HG03025 (cell line): Measurements from ENCODE around the gene CDKN2AIPNL.
A peak's percentile ranks its signal among the peaks of the same experiment; 100 is the strongest.

Experiments
- ATAC-seq: cut with Tn5 transposase; IDR thresholded peaks from one replicate; pipeline ENCODE4 v1.9.1; 2021; ENCODE audit warnings: mild to moderate bottlenecking, moderate library complexity; ENCODE audit not compliant: unreplicated experiment, low FRiP score

Gene CDKN2AIPNL, protein sequence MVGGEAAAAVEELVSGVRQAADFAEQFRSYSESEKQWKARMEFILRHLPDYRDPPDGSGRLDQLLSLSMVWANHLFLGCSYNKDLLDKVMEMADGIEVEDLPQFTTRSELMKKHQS

DNA sequence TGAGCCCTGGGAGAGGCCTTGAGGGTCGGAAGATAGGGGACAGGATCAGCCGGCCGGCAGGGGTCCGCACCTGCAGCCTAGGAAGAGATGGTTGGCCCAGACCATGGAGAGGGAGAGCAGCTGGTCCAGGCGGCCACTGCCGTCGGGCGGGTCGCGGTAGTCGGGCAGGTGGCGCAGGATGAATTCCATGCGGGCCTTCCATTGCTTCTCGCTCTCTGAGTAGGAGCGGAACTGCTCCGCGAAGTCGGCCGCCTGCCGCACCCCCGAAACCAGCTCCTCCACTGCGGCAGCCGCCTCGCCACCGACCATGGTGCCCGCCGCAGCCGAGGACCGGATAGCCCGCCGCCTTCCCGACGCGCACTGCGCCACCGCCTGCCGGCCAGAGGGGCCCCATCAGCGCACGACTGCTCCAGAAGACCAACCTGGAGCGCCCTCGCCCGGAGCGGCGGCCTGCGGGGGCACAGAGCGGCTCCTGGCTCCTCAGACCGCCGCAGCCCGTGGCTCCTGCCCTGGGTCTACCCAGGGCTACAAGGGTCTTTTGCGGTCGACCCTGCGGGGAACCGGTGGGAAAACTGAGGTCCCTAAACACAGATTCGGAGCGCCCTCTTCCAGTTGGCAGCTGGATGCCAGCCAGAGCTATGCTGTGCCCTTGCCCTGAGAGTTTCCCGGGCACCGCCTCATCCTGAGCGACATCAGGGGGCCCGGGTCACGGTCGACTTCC, at the start of gene CDKN2AIPNL:
CDKN2AIPNL (minus strand) TSS at position 336 of the 721 bp plus-strand sequence; CDS start at position 309, 27 bp downstream.
- peak; percentile 92 for ATAC-seq

DNA sequence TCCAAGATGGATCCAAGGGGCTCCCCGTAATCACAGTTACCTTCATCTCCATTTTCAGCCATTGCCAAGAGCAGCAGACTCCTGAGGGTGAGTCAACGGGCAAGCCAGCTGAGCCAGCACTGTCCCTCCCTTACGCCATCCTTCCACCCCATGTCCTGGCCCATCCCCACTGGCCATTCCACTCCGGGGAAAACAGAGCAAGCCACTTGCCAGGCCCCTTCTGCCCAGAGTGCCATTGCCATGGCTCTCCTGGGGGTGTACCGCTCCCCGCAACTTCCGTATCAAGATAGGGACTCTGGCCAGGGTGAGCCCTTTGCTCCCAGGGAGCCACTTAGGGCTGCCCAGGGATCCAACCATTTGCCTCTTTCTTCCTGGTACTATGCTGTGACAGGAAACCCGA, 48.9 kb upstream of the CDKN2AIPNL start:
- no peak for ATAC-seq

DNA sequence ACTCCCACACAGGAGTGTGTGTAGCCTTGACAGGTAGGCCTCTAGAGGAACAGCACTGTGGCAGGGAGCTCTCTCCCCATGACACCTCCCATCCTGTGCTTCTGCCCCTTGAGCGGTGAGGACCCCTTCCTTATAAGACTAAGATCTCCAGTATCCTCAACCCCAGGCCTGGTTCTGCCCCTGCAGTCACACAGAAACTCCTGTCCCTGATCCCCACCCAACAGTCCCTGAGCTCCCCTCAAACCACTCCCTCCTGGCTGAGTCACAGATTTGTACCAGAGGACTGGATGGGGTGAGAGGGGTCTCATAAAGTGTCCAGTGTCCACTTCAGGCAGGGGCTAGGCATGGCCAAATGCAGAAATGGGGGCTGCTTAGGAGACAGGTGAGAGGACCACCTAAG, 47.8 kb upstream of the CDKN2AIPNL start:
- no peak for ATAC-seq

DNA sequence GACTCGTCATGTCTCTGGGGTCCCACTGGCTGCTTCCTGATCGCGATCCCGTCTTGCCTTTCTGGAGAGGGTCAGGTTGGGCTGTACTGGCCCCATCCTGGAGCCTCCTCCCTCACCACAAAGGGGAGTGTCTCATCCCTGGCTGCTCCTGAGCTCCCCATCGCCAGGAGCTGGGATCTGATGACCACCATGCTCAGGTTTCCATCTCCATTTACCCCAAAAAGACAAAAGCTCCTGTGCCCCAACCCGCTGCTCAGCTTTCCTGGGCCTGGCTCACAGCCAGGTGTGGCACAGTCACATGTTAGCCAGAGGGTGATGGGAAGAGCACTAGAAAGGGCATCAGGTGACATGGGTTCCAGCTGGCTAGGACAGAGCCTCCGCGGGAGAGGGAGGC, 47.3 kb upstream of the CDKN2AIPNL start:
- no peak for ATAC-seq

DNA sequence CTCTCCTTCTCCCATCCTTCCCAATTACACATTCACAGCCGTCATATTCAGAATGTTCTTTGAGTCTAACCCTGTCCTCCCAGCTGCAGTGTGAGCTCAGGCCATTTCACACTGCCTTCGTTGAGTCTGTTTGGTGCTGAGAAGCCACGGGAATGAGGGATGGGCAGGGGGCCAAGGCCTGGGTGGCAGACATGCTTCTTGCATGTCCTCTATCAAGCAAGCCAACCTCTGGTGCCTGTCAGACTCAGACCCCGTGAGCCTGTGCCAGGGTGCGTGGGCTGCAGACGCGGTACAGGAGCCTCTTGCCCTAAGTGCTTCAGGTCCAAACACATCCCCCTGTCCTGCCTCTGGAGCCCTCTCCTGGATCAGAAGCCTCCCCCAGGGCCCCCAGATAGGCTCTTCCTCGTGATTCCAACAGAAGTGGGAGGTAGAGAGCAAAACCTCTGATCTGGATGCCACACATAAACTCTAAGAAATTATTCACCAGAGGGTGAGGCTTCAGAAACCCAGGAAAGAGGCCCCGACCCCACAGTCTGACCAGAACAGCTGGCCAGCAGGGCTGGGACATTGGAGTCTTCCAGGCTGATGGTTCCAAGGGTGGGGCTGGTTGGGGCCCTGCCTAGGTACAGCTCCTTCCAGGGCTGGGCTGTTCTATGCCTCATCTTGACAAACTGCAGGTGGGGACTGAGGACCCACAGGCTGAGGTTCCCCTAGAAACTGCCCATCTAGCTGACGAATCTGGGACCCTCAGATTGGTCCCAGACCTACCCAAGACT, 46.7 kb upstream of the CDKN2AIPNL start:
- no peak for ATAC-seq

DNA sequence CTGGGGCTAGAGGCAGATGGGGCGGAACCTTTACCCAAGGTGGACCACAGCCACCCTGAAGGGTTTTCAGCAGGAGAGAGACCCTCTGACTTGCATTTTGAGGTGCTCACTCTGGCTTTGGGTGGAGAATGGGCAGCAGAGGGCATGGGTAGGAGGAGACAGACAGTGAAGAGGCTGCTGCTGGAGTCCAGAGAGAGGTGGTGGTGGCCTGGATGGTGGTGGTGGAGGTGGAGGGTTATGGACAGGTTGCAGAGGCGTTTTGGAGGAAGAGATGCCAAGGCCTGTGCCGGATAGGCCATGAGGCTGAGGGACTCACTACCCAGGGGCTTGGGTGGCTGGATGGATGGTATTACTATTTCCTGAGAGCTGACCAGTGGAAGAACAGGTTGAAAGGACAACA, 46.1 kb upstream of the CDKN2AIPNL start:
- no peak for ATAC-seq

DNA sequence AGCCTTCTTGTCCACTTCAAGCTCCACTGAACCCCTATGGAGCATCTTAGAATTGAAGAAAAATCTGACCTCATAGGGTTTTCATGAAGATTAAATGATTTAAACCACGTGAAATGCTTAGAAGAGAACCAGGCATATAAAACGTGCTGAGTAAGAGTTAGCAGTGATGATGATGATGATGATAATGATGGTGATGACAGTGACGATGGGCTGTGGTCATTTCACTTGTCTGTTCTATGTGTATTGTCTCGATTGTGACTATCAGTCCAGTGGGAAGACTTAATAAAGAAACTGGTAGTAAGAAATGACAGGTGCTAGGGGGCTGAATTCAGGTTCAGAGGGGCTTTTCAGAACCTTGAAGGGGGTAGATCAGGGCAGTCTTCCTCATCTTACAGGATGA, 45.1 kb upstream of the CDKN2AIPNL start:
- ATAC-seq, result no peak

DNA sequence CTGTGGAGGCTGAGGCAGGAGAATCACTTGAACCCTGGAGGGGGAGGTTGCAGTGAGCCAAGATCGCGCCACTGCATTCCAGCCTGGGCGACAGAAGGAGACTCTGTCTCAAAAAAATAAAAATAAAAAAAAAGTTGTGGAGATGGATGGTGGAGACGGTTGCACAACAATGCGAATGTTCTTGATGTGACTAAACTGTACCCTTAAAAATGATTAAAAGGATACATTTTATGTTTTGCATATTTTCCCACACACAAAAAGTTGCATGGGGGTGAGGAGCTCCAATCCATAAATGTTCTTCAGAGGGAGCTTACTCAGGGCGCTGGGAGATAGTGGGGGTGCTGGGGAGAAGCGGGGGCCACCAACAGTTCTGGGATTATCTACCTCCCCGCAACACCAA, 43.8 kb upstream of the CDKN2AIPNL start:
- ATAC-seq, result no peak

DNA sequence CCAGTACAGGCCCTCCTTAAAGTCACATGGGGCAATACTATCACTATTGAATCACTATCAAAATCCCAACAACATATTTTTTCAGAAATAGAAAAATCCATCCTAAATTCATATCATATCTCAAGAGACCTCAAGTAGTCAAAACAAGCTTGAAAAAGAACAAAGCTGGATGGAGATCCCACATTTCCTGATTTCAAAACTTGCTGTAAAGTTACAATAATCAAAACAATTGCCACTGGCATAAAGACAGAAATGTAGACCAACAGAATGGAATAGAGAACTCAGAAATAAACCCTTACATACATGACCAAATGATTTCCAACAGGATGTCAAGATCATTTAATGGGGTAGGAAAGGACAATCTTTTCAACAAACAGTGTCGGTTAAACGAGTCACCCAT, 41.3 kb upstream of the CDKN2AIPNL start:
- no peak for ATAC-seq

DNA sequence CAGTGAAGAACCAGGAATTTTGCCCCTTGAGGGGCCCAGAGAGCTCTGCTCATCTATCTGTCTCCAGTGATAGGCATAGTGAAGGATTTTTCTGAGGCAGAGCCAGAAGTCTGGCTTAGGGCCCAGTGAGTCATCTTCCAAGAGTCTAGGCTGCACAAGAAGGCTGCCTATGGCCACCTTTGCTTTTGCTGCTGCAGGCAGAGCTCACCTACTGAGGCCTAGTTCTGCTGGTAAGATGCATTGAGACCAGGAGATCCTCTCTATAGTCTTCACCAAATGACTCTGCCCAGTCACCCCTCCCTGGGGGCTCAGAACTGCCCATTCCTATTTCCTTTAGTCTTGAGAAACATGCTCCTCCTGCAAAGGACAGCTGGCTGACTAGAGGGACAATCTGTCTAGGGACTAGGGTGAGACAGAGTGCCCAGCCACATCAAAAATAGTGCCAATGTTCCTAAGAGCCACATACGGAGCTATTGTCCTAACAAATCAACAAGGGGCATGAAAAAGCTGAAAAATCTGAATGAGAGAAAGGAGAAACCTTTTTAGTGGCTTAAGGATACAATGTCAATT, 40.3 kb upstream of the CDKN2AIPNL start:
- ATAC-seq, result no peak

DNA sequence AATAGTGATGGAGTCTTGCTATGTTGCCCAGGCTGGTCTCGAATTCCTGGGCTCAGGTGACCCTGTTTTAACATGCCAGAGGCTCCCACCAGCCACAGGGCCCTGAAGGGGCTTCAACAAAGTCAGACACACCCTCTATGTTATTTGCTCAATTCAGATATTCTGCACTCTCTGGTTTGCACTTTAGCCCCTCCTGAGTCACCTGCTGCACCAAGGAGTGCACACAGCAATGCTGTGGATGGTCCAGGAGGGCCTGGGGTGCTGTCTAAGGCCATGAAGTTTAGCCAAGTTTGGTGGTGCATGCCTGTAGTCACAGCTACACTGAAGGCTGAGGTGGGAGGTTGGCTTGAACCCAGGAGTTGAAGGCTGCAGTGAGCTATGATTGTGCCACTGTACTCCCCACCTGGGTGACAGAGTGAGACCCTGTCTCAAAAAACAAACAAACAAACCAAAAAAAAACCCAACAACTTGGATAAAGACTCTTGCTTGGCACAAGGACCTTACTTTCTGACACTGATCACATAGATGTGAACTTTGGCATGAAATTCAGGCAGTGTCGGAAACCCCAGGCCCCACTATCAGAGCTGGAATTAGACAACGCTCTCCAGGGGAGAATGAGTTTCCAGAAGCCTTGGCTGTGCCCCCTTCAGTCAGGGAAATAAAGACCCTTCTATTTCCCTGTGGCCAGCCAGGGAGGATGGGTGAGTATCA, 39.7 kb upstream of the CDKN2AIPNL start:
- no peak for ATAC-seq

DNA sequence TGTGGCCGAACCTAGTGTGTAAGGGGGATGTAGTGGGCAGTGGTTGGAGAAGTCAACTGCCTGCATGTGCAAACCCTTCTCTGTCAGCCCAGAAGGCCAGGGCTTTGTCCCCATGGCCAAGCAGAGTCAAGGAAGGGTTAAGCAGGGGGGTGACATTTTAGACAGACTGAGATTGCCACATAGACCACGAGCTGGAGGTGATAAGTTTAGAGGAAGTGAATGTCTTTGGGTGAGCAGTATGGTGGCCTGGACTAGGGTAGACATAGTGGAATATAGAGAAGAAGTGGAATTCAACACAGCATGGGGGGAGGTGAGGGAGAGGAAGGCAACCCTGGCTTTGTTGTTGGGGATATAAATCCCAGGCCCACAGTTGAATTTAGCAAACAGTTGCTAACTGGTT, 38.7 kb upstream of the CDKN2AIPNL start:
- no peak for ATAC-seq

DNA sequence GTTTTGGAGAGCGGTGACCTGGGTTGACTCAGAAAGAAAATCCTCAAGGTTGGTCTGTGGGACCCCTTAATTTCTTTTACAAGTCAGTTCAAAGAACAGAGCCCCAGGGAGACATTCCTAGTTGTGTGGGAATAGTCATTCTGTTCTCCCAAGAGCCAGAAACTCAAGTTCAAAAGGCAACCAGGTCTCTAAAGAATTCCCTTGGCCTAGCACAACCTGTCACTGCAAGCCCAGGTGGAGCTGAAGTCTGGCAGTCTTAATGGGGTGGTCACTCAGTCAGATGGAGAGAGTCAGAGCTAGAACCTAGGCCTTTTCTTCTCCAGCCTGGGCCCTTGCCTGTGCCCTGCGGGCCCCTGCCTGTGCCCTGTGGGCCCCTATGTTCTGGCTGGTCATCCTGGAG, 37.5 kb upstream of the CDKN2AIPNL start:
- no peak for ATAC-seq

DNA sequence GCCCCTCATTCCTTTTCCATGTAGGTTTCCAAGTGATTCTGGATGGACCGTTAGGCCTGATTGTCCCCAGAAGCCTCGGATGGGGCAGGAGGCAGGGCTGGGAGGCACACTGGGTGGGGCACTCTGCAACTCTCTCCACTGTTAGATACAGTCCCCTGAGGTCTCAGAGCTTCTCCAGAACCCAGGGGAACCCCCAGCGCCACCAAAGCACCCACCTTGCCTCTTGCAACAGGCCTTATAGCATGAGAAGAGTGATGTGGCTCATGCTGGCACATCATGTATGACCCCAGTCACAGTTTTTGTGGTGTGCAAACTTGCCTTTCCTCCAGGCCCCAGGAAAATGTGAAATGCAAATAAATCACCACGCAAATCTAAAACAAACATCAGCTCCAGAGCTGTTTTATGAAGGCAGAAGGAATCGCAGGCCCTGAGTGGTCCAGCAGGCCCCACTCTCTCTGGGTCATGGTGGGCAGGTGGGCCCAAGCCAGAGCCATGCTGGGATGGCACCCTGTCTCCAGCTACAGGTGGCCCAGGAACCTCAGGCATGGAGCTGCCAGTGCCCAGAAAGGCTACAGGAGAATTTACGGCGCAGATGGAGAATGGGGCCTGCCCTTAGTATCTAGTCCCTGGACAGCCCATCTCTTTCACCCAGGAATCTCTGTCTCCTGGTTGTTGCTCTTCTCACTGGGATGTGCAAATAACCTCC, 36.3 kb upstream of the CDKN2AIPNL start:
- ATAC-seq, result no peak

DNA sequence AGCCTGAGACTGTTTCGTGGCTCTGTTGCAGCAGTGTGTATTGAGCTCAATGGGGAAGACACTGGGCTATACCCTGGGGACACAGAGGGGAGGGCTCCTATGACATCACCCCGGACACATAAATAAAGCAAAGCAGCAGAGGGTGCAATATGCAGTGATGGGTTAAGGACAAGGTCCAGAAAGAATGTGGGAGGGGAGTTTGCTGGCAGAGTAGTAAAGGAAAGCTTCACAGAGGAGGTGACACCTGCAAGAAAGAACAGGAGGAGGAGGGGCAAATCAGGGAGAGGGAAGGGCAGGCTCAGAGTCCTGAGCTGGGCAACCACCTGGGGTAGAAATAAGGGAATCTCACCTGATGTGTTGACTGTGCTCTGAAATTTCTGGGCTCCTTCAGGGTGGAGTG, 35.3 kb upstream of the CDKN2AIPNL start:
- ATAC-seq, result no peak

DNA sequence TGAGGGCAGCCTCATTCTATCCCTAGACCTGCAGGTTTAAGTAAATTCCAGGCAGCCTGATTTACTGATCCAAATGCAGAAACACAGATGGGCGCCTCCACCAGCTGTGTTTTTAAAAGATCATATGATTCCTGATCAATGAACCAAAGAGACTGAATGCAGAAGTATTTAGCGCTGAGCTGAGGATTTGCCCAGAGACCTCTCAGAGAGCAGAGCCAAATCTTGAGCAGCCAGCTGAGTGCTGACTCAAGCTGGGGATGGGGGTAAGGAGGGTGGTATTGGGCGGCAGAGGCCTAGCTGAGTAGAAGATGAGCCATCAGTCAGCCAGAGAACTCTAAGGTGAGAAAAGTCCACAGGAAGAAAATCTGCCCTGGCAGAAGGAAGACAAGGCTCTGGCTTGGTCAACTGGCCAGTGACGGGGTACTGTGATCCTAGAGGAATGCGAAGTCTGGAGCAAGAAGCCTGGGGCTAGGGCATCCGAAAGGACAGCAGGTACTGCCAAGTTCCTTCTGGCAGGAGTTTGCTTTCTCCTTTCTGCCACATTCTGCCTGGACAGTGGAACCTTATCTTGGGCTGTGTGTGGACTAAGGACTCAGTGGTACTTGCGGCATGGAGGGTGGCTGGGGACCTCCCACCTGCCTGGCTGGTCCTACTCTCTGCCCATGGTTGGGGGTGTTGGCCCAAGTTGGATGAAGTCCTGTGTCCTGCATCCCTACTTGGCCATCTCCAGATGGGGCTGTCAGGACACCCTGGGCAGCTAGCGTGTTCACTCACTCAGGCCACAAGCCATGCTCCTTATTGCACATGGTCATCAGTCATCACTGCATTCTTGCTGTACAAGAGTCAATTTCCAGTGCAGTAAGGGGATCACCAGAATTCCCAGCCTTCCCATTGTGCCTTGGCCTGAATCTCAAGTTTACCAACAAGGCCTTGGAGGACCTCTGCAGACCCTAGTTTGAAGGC, 34.5 kb upstream of the CDKN2AIPNL start:
- no peak for ATAC-seq

DNA sequence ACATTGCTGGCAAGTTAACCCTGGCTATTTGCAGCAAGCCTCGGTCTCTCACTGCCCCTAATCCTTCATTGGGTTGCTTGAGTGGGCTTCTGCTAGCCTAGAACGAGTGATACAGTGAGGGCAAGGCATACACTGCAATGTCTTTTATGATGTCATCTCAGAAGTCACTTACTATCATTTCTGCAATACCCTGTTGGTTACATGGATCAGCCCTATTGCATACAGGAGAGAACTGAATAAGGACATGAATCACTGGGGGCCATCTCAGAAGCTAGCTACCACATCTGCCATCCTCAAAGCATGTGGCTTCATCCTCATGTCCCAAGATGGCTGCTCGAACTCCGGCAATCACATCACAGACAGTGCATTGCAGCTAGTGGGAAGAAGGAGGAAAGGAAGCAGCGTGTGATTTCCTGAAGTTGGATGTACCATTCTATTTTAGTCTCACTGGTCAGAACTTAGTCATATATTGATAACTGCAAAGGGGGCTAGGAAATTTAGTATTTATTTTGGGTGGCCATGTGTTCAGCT, 33.3 kb upstream of the CDKN2AIPNL start:
- no peak for ATAC-seq

DNA sequence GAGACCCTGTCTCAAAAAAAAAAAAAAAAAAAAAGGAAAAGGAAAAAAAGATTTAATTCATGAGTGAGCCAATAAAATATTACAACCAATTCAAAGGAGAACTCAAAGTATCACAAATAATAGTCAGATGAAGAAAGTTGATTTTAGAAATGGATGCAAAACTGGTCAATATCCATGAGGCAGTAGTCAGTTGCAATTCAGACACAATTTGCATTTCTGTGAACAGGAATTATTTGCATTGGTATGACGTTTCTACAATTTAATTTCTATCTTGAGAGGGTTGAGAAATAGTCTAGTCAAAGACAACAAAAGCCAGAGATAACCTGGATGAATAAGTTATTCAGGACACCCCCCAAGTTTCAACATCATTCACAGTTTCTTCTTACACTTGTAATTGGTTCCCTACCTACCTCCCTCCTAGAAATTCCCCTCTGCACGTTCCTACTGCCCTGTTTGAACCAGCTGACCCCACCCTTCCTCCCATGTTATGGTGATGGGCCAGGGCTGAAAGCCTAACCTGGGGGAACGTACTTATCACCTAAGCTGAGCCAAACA, 28.6 kb upstream of the CDKN2AIPNL start:
- ATAC-seq, result no peak
